Tongue (tissue), 2 donors: ENCODE data around the gene ELFN1. TPM values are rescaled to one million over a fixed set of nuclear protein-coding genes. Genes with fewer than 3 reads are reported as not detected.
A peak's percentile ranks its signal among the peaks of the same experiment; 100 is the strongest.
"Not testable (repeated sequence)": the region's sequence is repeated elsewhere in the genome, so short reads cannot be mapped to it uniquely, and the experiment has no call there.

Experiments used
- DNase-seq: peaks from one replicate; pipeline ENCODE4 v3.0.0-alpha.2; 2015
- total RNA-seq: library from RNA; depleted of rRNA; stranded (reverse); fragments of >200 nt; gene quantifications from one replicate; pipeline ENCODE4 v1.2.3, GENCODE V29; 2014

The ELFN1 gene
- total RNA-seq, 1 donor from 2014 or later = 4.3 TPM

DNA sequence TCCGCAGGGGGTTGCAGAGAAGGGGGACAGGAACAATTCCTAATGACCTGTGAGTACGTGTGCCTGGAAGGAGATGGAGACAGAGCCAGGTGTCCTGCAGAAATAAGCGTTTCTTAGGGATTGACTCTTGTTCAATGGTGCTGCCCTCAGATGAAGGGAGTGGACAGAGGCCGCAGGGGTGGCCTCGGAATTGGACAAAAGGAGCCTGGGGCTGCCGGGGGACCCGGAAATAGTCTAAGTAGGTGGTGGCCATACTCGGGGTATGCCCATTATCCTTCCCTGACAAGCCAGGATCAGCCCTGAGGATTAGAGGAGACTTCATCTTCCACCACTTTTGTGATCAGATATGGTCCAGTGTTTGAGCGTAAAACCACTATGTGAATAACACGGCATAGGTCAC, 39.2 kb downstream of the ELFN1 start:
- no peak for DNase-seq

- DNase-seq = no peak
Measured at GRCh38 chr7:1709900-1710299, 39.8 kb downstream of the ELFN1 start.

GRCh38 chr7:1710936-1711335, 40.9 kb downstream of the ELFN1 start:
- DNase-seq = no peak

DNA sequence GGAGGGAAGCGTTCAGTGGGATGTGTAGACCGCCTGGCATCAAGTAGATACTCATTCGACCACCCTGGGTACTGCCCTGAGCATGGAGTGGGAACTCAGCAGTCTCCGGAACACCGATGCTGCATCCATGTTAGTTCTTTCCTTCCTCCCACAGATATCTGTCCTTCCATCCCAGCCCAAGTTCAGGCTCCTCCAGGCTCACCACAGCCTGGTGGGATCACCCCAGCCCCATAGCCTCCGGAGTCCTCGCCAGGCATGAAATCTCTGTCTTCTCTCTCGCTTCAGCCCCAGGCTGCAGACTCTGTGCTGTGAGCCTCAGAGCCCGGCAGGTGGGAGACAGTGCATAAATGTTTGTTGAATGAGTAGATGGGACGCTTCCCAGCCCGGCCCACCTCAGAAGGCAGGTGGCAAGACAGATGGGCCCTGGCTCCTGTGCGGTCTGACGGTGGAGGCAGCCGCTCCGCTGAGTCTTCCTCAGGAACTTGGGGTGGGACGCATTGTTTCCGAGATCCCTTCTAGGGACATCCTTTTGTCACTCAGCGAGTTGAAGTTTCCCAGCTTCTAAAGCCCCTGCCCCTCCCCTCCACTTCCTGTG, 42.9 kb downstream of the ELFN1 start:
- no peak for DNase-seq

GRCh38 chr7:1713502-1714484, 43.7 kb downstream of the ELFN1 start:
- peak; percentile 55 for DNase-seq

- DNase-seq = no peak
Measured at GRCh38 chr7:1714583-1715330, 44.7 kb downstream of the ELFN1 start.

DNA sequence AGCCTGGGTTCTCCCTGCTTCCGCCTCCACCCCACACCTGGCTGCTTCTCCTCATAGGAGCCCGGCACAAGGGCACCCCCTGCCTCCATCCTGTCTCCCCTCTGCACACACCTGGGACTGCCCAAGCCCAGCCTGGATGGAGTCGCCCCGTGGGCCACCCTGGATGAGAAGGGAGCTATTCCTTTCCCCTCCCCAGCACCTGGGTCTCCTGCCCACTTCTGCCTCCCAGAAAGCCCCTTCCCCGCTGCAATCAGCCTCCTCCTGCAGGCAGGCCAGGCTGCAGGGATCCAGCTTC, 45.2 kb downstream of the ELFN1 start:
- no peak for DNase-seq

GRCh38 chr7:1715671-1716074, 45.6 kb downstream of the ELFN1 start:
- DNase-seq = no peak

DNA sequence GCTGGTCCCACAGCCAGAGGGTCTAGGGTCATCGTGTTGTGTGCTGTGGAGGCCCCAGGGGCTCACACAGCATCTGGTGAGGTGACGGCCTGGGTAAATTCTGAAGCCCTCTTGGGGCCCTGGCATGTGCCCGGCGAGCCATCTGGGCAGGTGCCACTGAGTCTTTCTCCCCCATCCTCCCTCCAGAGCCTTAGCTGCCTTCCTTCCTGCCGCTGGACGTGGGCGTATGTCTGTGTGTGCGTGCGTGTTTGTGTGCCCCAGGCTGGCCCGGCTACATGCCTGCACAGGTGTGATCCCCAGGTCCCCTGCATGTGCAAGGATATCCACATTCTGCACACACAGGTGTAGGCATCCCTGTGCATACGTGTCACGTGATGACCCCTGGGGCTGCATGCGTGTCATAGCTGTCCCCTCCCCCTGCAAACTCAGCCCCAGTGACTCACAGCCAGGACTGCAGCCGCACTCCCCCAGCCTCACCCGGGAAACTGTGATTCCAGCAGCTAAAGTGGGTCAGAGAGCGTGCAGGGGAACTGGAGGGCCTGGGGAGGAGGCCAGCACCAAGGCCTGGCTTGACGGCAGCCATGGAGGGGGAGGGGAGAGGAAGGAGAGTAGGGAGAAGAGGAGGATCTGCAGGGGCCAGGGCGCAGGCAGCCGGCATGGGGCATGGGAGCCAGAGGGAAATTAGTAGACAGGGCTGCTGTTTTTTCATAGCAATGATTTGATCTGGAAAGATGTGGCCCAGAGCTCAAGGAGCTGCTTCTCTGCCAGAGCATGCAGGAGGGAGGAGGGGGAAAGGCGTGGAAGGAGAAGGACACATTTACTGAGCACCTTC, 46.4 kb downstream of the ELFN1 start:
- no peak for DNase-seq

DNA sequence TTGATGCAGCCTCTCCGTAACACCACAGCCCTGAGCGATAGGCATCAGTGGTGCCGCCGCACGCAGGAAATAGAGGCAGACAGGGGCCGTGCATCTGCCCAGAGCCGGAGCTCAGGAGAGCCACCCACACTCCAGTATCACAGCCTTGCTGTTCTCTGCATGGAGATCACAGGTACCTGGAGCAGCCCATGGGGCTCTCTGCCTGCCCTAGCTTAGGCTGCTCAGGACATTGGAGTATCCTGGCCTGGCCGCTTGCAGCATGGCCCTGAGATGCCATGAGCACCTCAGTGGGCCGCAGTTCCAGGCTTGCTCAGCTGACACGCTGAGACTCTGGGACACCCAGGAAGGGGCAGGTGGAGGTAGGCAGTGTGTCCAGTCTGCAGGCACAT, 47.0 kb downstream of the ELFN1 start:
- no peak for DNase-seq

GRCh38 chr7:1717903-1718676, 48.0 kb downstream of the ELFN1 start:
- no peak for DNase-seq

- not testable (repeated sequence) for DNase-seq
Measured at GRCh38 chr7:1718850-1719249, 48.8 kb downstream of the ELFN1 start.

DNA sequence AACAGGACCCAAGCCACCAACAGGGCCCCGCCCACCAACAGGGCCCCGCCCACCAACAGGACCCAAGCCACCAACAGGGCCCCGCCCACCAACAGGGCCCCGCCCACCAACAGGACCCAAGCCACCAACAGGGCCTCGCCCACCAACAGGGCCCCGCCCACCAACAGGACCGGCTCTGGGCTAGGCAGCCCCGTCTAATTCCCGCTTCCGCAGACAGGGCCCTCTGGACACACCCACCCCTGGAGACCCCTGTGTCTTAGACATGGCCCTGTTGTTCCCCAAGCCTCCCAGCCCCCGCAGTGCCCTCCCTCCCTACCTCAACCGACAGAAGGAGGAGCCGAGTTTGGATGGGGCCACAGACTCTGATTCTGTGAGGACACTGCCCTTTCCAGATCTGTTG, 49.2 kb downstream of the ELFN1 start:
- DNase-seq = not testable (repeated sequence)

- peak; percentile 26 for DNase-seq
Measured at GRCh38 chr7:1719913-1720312, 49.8 kb downstream of the ELFN1 start.

DNA sequence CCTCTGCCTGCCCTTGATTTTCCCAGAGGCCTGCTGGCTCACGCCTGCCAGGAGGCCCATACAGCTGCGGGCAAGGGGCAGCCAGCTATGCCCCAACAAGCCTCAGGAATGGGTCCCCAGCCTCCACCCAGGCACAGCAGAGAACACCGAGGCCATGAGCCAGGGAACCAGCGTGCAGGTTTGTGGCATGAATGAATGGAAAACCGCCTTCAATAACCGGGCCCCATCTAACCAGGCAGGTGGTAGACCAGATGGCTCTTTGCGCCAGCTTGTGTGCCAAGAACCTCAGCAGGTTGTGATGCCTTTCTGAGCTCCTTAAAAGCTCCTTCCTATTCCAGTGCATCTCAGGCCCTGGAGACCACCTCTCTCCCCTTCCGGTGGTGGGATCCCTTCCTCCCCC, 50.2 kb downstream of the ELFN1 start:
- DNase-seq = peak; percentile 46

DNA sequence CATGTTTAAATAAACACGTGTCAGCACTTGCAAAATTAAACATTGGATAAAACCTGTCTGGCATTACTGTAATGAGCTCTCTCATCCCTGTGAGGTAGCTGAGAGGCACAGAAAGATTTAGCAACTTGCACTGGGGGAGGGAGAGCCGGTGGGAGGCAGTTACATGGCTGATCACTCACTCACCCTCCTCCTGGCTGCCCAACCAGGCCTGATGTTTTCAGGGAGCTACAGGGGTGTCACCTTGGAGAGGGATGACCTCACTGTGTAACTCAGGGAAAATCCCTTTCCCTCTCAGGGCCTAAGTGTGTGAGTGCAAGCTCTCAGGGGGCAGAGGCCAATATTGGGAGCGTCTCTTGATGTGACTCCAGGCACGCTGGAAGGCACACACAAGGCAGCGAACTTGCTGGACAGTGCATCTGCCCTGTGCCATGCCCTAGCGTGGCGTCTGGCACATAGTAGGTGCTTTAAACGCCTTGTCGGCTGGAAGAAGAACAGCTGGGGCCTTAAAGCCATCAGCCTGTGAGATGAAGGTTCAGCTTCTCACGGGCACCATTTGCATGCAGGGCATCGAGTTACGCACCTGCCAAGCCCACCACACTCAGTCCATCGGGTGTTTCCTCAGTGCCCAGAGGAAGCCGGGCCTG, 51.1 kb downstream of the ELFN1 start:
- DNase-seq = peak; percentile 56

DNA sequence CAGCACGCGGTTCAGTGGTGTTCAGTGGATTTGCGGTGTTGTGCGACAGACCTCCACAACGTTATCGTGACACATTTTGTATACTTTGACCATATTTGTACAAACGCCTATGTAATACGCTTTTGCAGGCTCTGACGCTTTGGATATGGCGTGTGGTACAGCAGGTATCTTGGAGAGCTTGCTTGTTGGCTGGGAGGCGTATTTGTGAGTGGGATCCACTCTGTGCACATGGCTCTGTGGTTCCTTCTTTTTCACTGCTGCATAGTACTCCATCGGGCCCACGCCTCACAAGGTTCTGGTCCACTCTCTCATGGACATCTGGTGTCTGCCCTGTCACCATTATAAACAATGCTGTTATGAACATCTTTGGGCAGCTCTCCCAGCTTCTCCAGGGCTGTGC, 53.2 kb downstream of the ELFN1 start:
- no peak for DNase-seq

DNA sequence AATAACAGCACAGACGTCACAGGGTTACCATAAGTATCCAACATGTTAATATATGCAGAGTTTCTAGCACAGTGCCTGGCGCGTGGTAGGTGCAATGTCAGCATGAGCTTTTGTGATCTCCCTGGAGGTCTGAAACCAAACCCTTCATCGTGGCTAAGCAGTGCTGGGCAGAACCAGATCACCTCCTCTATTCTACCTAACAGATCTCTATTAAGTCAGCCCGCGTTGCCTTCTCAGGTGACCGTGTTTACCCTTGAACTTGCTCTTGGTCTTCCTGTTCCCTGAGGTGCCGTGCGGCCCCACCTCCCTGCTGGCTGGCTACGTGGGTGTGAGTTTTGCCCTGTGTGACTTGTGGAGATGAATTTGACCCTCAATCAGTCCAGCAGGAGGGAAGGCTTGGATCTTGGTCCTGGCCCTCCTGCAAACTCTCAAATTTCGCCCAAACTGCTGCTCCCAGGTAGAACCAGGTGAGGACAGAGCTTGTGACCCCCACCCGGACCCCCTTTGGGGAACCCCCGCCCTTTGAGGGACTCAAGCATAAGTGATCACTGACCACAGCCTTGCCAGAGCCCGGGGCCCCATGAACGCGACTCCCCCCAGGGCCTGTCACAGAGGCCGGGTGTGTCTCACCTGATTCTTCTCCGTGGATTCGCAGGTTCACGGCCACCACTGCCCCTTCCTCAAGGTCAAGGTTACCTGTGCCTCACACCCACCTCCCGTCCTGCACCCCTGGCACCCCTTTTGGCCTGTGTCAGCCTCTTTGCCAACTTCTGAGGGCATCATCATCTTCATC, 54.2 kb downstream of the ELFN1 start:
- no peak for DNase-seq

DNA sequence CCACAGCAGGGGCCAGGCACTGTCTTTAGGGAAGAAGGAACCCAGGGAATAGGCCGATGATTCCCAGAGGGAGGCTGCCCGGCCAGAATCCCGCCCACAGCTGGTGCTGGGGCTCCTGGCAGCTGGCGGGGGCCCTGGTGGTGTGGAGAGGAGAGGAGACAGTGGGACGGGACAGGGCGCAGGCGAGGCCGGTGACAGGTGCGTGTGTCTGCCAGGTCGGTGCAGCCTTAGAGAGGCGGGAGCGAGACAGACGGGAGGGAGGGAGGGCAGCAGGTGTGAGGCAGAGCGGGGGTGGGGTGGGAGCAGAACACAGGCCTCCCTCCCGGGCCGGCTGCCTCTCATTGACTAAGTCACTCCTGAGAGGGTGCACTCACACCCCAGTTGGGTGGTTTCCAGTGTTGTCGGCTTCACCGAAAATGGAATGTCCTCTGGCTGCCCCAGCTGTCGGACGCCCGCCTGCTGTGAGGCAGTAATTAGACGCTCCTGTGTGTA, 55.2 kb downstream of the ELFN1 start:
- peak; percentile 97 for DNase-seq
